ENCODE measurements around the gene PLA2R1. TPM values are rescaled to one million over a fixed set of nuclear protein-coding genes. Genes with fewer than 3 reads are reported as not detected.

PLA2R1 gene
- total RNA-seq, 1 experiment from 2014 or later: 3.4 TPM

DNA sequence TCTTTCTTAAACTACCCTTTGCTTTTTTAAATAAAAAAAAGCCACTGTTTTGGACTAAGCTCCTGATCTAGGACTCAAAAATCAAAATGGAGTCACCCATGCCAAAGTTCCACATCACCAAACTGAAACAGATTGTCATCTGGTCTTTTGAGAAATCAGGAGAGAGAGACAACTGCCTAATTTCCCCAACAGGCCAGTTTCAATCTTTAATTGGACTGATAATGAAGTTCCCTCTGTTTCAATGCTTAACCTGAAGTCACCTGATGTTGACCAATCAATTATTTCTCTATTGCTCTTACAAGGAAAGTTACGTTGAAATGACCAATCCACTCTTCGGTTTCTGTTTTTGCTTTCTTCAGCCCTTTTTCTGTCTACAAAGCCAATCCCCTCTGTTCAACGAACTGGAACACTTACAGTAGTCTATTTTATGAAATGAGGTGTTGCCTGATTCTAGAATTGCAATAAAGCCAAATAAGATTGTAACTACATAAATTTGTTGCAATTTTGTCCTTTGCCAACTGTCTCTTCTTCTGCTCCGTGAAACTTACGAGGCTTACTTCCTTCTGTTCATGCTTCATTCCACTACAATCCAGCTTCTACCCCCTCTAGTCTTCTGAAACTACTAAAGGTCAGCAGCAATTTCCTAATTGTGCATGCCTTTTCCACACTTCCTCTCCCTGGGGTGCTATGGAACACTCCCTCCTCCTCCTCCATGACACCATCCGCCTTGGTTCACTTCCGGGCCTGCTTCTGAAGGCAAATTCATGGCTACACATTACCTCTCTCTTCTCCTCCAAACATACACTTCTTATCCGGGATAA is 169.2 kb downstream of the PLA2R1 start:
- DNase-seq (no peak), ATAC-seq (no peak)
- Histone ChIP-seq H3K9ac (ENCODE audit: low read length) (no peak overlapping the region), H3K4me1 (ENCODE audit: insufficient read depth, low read length) (peaks cover 22% of the 10 kb centered on the region), H3K27me3 (ENCODE audit: low read length) (no peaks in the 10 kb centered on the region), H3K27ac (ENCODE audit: low read length) (no peak overlapping the region), H3K4me2 (ENCODE audit: low read length) (no peak overlapping the region), H2AFZ (ENCODE audit: low read length) (no peak overlapping the region), H3K9me2 (replicated peaks; ENCODE audit: low read length) (no peaks in the 10 kb centered on the region), H3K36me3 (ENCODE audit: low read depth, low read length) (no peaks in the 10 kb centered on the region), H4K20me1 (ENCODE audit: low read length) (no peaks in the 10 kb centered on the region), H3F3A (ENCODE audit: low read length, unreplicated experiment) (no peaks in the 10 kb centered on the region), H3K4me3 (ENCODE audit: low read length) (no peak overlapping the region), H3K79me2 (ENCODE audit: low read length) (no peaks in the 10 kb centered on the region), H3K9me3 (ENCODE audit: low read length) (no peaks in the 10 kb centered on the region)
- intact Hi-C loops (cut with micrococcal nuclease): no loop called here
- CTCF ChIA-PET: no interaction called here
- TF ChIP-seq CTCF (conservative IDR thresholded peaks at IDR 0.05; ENCODE audit: low read depth, low read length): no peak
- no peak for TF ChIP-seq EZH2 (IDR thresholded peaks at IDR 0.05; ENCODE audit: low read length, unreplicated experiment)
- no peak for TF ChIP-seq EZH2phosphoT487 (IDR thresholded peaks at IDR 0.05; ENCODE audit: borderline replicate concordance, low read length)
- no TSS peak for BruUV-seq (replicated peaks)
- POLR2A ChIA-PET (ENCODE audit: unreplicated experiment): no interaction called here

GRCh38 chr2:159891917-159892730 is 170.3 kb downstream of the PLA2R1 start:
- ATAC-seq (peak; percentile 96), DNase-seq (peak; percentile 88)
- no peaks in the 10 kb centered on the region for H4K20me1 ChIP-seq (ENCODE audit: low read length)
- intact Hi-C loops (cut with micrococcal nuclease): no loop called here
- H3K4me3 ChIP-seq (ENCODE audit: low read length): no peak overlapping the region
- H3K27ac ChIP-seq (ENCODE audit: low read length): no peak overlapping the region
- no TSS peak for BruUV-seq (replicated peaks)
- H3F3A ChIP-seq (ENCODE audit: low read length, unreplicated experiment): no peaks in the 10 kb centered on the region
- no peak overlapping the region for H3K9ac ChIP-seq (ENCODE audit: low read length)
- no peaks in the 10 kb centered on the region for H3K9me3 ChIP-seq (ENCODE audit: low read length)
- no peak overlapping the region for H2AFZ ChIP-seq (ENCODE audit: low read length)
- H3K4me2 ChIP-seq (ENCODE audit: low read length): 0 out of 2 replicates have a peak overlapping the region, but pooled peaks have one; percentile 9
- POLR2A ChIA-PET (ENCODE audit: unreplicated experiment): no interaction called here
- H3K4me1 ChIP-seq (ENCODE audit: insufficient read depth, low read length): peaks cover 22% of the 10 kb centered on the region
- H3K27me3 ChIP-seq (ENCODE audit: low read length): no peaks in the 10 kb centered on the region
- TF ChIP-seq EZH2 (IDR thresholded peaks at IDR 0.05; ENCODE audit: low read length, unreplicated experiment): no peak
- TF ChIP-seq EZH2phosphoT487 (IDR thresholded peaks at IDR 0.05; ENCODE audit: borderline replicate concordance, low read length): no peak
- TF ChIP-seq CTCF (conservative IDR thresholded peaks at IDR 0.05; ENCODE audit: low read depth, low read length): no peak
- H3K9me2 ChIP-seq (replicated peaks; ENCODE audit: low read length): no peaks in the 10 kb centered on the region
- H3K79me2 ChIP-seq (ENCODE audit: low read length): no peaks in the 10 kb centered on the region
- CTCF ChIA-PET: no interaction called here
- no peaks in the 10 kb centered on the region for H3K36me3 ChIP-seq (ENCODE audit: low read depth, low read length)

- Histone ChIP-seq H3K36me3 (ENCODE audit: low read depth, low read length) (no peaks in the 10 kb centered on the region), H3K9me2 (replicated peaks; ENCODE audit: low read length) (no peaks in the 10 kb centered on the region), H3K9ac (ENCODE audit: low read length) (no peak overlapping the region), H3K9me3 (ENCODE audit: low read length) (no peaks in the 10 kb centered on the region), H3K79me2 (ENCODE audit: low read length) (no peaks in the 10 kb centered on the region), H3F3A (ENCODE audit: low read length, unreplicated experiment) (no peaks in the 10 kb centered on the region), H3K27me3 (ENCODE audit: low read length) (no peaks in the 10 kb centered on the region), H4K20me1 (ENCODE audit: low read length) (no peaks in the 10 kb centered on the region), H3K27ac (ENCODE audit: low read length) (no peak overlapping the region), H3K4me2 (ENCODE audit: low read length) (no peak overlapping the region), H2AFZ (ENCODE audit: low read length) (no peak overlapping the region), H3K4me1 (ENCODE audit: insufficient read depth, low read length) (peaks cover 22% of the 10 kb centered on the region), H3K4me3 (ENCODE audit: low read length) (no peak overlapping the region)
- DNase-seq (no peak), ATAC-seq (no peak)
- TF ChIP-seq CTCF (conservative IDR thresholded peaks at IDR 0.05; ENCODE audit: low read depth, low read length): no peak
- TF ChIP-seq EZH2phosphoT487 (IDR thresholded peaks at IDR 0.05; ENCODE audit: borderline replicate concordance, low read length): no peak
- TF ChIP-seq EZH2 (IDR thresholded peaks at IDR 0.05; ENCODE audit: low read length, unreplicated experiment): no peak
- ChIA-PET POLR2A (ENCODE audit: unreplicated experiment) (no interaction called here), CTCF (no interaction called here)
- intact Hi-C loops (cut with micrococcal nuclease): no loop called here
- no TSS peak for BruUV-seq (replicated peaks)
Measured at GRCh38 chr2:159891267-159891588, 171.2 kb downstream of the PLA2R1 start.

Measured in PC-3 (cell line).